ENCODE data around the gene EEF2KMT.

- TF ChIP-seq POLR2AphosphoS5 (IDR thresholded peaks at IDR 0.05) (no peak), EP300 (IDR thresholded peaks at IDR 0.05; ENCODE audit: low read depth) (no peak)
- TF ChIP-seq, protein P1, sequence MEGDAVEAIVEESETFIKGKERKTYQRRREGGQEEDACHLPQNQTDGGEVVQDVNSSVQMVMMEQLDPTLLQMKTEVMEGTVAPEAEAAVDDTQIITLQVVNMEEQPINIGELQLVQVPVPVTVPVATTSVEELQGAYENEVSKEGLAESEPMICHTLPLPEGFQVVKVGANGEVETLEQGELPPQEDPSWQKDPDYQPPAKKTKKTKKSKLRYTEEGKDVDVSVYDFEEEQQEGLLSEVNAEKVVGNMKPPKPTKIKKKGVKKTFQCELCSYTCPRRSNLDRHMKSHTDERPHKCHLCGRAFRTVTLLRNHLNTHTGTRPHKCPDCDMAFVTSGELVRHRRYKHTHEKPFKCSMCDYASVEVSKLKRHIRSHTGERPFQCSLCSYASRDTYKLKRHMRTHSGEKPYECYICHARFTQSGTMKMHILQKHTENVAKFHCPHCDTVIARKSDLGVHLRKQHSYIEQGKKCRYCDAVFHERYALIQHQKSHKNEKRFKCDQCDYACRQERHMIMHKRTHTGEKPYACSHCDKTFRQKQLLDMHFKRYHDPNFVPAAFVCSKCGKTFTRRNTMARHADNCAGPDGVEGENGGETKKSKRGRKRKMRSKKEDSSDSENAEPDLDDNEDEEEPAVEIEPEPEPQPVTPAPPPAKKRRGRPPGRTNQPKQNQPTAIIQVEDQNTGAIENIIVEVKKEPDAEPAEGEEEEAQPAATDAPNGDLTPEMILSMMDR (IDR thresholded peaks at IDR 0.05), result no peak
Measured at GRCh38 chr16:5064915-5065314, 32.7 kb downstream of the EEF2KMT start.

Data from transverse colon (tissue), 4 donors.